Measurements from ENCODE around the gene TFDP2.

DNA sequence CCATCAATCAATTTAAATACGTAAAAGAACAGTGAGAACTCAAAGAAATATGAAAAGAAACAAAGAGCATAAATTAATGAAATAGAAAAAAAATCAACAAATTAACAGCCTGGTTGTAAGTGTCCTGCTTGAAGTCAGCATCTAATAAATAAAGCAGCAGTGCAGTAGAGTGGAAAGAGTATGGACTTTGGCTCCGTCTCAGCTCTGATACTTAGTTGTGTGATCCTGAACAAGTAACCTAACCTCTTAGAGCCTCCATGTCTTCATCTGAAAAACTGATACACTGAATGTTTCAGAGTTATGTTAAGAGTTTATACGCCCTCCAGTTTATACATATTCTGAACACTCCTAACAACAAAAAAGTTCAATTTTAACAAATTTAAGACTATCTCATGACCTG is 44.6 kb downstream of the TFDP2 start:
- TF ChIP-seq EZH2 (IDR thresholded peaks at IDR 0.05), result no peak
- TF ChIP-seq, protein P1, sequence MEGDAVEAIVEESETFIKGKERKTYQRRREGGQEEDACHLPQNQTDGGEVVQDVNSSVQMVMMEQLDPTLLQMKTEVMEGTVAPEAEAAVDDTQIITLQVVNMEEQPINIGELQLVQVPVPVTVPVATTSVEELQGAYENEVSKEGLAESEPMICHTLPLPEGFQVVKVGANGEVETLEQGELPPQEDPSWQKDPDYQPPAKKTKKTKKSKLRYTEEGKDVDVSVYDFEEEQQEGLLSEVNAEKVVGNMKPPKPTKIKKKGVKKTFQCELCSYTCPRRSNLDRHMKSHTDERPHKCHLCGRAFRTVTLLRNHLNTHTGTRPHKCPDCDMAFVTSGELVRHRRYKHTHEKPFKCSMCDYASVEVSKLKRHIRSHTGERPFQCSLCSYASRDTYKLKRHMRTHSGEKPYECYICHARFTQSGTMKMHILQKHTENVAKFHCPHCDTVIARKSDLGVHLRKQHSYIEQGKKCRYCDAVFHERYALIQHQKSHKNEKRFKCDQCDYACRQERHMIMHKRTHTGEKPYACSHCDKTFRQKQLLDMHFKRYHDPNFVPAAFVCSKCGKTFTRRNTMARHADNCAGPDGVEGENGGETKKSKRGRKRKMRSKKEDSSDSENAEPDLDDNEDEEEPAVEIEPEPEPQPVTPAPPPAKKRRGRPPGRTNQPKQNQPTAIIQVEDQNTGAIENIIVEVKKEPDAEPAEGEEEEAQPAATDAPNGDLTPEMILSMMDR (IDR thresholded peaks at IDR 0.05 in 2 of 3, conservative IDR thresholded peaks at IDR 0.05 in 1 of 3; ENCODE audit: borderline replicate concordance in 1 of 3, insufficient read depth in 1 of 3, low read depth in 2 of 3, low read length in 2 of 3), result no peak
- no peak for TF ChIP-seq SIN3A (IDR thresholded peaks at IDR 0.05; ENCODE audit: low read depth)
- no peak for TF ChIP-seq EZH2phosphoT487 (IDR thresholded peaks at IDR 0.05; ENCODE audit: borderline replicate concordance)
- TF ChIP-seq, protein P2, sequence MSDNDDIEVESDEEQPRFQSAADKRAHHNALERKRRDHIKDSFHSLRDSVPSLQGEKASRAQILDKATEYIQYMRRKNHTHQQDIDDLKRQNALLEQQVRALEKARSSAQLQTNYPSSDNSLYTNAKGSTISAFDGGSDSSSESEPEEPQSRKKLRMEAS (IDR thresholded peaks at IDR 0.05), result no peak
- no peak for TF ChIP-seq POLR2A (IDR thresholded peaks at IDR 0.05; ENCODE audit: borderline replicate concordance, extremely low read depth, insufficient read depth, insufficient read length)
- TF ChIP-seq CEBPB (IDR thresholded peaks at IDR 0.05; ENCODE audit: low read depth), result no peak
- TF ChIP-seq, protein P3, sequence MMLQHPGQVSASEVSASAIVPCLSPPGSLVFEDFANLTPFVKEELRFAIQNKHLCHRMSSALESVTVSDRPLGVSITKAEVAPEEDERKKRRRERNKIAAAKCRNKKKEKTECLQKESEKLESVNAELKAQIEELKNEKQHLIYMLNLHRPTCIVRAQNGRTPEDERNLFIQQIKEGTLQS (IDR thresholded peaks at IDR 0.05), result no peak
- TF ChIP-seq FOSL1 (IDR thresholded peaks at IDR 0.05; ENCODE audit: low read depth), result no peak

Data from HCT116 (cell line).